ENCODE results near the gene BLOC1S2. TPM values are rescaled to one million over a fixed set of nuclear protein-coding genes. Genes with fewer than 3 reads are reported as not detected.
A peak's percentile ranks its signal among the peaks of the same experiment; 100 is the strongest.

The BLOC1S2 gene
- total and polyA plus RNA-seq, 2 of the 8 experiments (the other 6 are each of a cell fraction or from before 2014, with no cell fraction given) = 25.1 to 50.6 TPM

DNA sequence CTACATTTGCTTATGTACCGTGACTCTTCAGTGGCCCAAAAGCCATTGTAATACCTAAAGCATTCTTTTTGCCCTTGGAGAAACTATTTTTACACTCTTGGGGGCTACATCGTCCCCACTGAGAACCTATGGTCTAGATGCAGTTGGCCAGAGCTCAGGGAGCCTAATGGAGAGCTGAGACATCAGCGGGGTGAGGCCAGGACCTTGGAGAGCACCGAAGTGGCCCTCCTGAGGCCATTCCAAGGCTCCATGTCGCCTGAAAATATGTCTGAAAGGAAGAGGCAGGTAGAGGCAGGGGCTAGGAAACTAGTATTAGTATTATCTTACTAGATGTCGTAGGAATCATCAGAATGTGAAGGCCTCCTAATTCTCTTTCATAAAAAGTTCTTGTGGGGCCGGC lies 38.7 kb upstream of the BLOC1S2 start:
- H2BK20ac ChIP-seq (ENCODE audit: low read length) = no peak overlapping the region
- no peak overlapping the region for H4K8ac ChIP-seq (ENCODE audit: extremely low read depth, insufficient read depth, low read length)
- H2AFZ ChIP-seq (ENCODE audit: low read length) = no peak overlapping the region
- no peak overlapping the region for H2AK5ac ChIP-seq (ENCODE audit: low read depth, low read length)
- no peaks in the 10 kb centered on the region; a peak in 3 of 7 replicates for H3K27me3 ChIP-seq (replicated peaks in 1 of 4; ENCODE audit: control insufficient read depth in 3 of 4, extremely low read depth in 1 of 4, insufficient read depth in 3 of 4, low read length in 3 of 4)
- H4K20me1 ChIP-seq (replicated peaks in 1 of 2; ENCODE audit: control insufficient read depth in 1 of 2, insufficient read depth in 2 of 2, low read length in 2 of 2) = no peaks in the 10 kb centered on the region
- no peak overlapping the region for H2BK15ac ChIP-seq (ENCODE audit: low read length)
- H4K91ac ChIP-seq (replicated peaks; ENCODE audit: insufficient read length, low read length) = no peak overlapping the region
- H3K27ac ChIP-seq (ENCODE audit: low read depth, low read length) = no peak overlapping the region
- ChIA-PET CTCF (ENCODE audit: partially characterized antibody) (interaction anchor here (1.0 to 5.9 kb wide), 5 partner anchors 13 to 108 kb away, joined by 3 to 38 read pairs (median 9); no protein-coding TSS in a partner anchor), POLR2A (ENCODE audit: partially characterized antibody) (interaction anchor here (0.8 kb wide), 1 partner anchor 46 kb away, joined by 3 read pairs; no protein-coding TSS in a partner anchor)
- H3K56ac ChIP-seq (replicated peaks; ENCODE audit: insufficient read length, low read depth, low read length) = no peak overlapping the region
- no peaks in the 10 kb centered on the region for H3K23me2 ChIP-seq (ENCODE audit: low read depth, low read length)
- DNase-seq (ENCODE audit: low read depth in 1 of 2, low spot score in 2 of 2) = peak in 1 of 2 experiments; percentile 75
- H3K23ac ChIP-seq (ENCODE audit: insufficient read length) = no peak overlapping the region
- H4K5ac ChIP-seq (ENCODE audit: insufficient read length, low read depth, low read length) = no peak overlapping the region
- no peak overlapping the region for H2BK120ac ChIP-seq (replicated peaks; ENCODE audit: low read depth, low read length)
- H3K36me3 ChIP-seq (ENCODE audit: control insufficient read depth in 2 of 4, insufficient read depth in 4 of 4, low read length in 3 of 4) = no peaks in the 10 kb centered on the region
- no peak overlapping the region for H3K4ac ChIP-seq (replicated peaks; ENCODE audit: insufficient read length, low read depth, low read length)
- no peak overlapping the region for H3K4me2 ChIP-seq (ENCODE audit: insufficient read depth in 1 of 2, low read depth in 2 of 2, low read length in 2 of 2)
- no peak overlapping the region for H2BK5ac ChIP-seq (ENCODE audit: low read depth, low read length)
- H3K79me1 ChIP-seq (ENCODE audit: low read depth, low read length) = no peaks in the 10 kb centered on the region
- no peak overlapping the region for H2BK12ac ChIP-seq (ENCODE audit: low read depth, low read length)
- no peak overlapping the region for H3K14ac ChIP-seq (ENCODE audit: insufficient read length)
- H3K18ac ChIP-seq (ENCODE audit: extremely low read depth, low read length) = no peak overlapping the region
- WGBS, 2 experiments (ENCODE audit: extremely low coverage in 1 of 2, insufficient coverage in 1 of 2, insufficient read length in 1 of 2, insufficient replicate concordance in 2 of 2, low coverage in 1 of 2, low lambda C conversion rate in 2 of 2, missing lambda C conversion rate in 1 of 2) = 64% methylated on average over 7 of the region's 7 CpGs; no CpG with 5 or more reads in 1 of the 2 experiments
- no peaks in the 10 kb centered on the region for H3K9me3 ChIP-seq (ENCODE audit: insufficient read depth in 2 of 2, low read depth in 1 of 2, low read length in 1 of 2)
- peak; percentile 68 for FAIRE-seq
- no peaks in the 10 kb centered on the region for H3K79me2 ChIP-seq (ENCODE audit: control insufficient read depth in 1 of 2, insufficient read depth in 2 of 2, low read length in 2 of 2)
- H3K9ac ChIP-seq (replicated peaks in 1 of 4; ENCODE audit: extremely low read depth in 1 of 4, low read depth in 3 of 4, low read length in 3 of 4) = no peak overlapping the region
- no peaks in the 10 kb centered on the region for H3K4me1 ChIP-seq (replicated peaks in 1 of 4; ENCODE audit: control insufficient read depth in 3 of 4, insufficient read depth in 4 of 4, low read length in 3 of 4)
- H3K4me3 ChIP-seq (ENCODE audit: extremely low read depth in 1 of 4, insufficient read depth in 2 of 4, low read depth in 3 of 4, low read length in 4 of 4) = no peak overlapping the region
- TF ChIP-seq TBP (IDR thresholded peaks at IDR 0.05; ENCODE audit: low read depth, low read length) (no peak), CTBP2 (IDR thresholded peaks at IDR 0.05; ENCODE audit: borderline replicate concordance, insufficient read depth, insufficient read length, low read length) (no peak), SIN3A (conservative IDR thresholded peaks at IDR 0.05 in 1 of 2, IDR thresholded peaks at IDR 0.05 in 1 of 2; ENCODE audit: low read depth in 1 of 2, low read length in 2 of 2) (0 out of 4 replicates have a peak, but pooled peaks have one; percentile 34 to 63), GABPA (IDR thresholded peaks at IDR 0.05; ENCODE audit: borderline replicate concordance, insufficient read depth, low read length) (no peak), JUN (IDR thresholded peaks at IDR 0.05; ENCODE audit: low read depth, low read length) (no peak), YY1 (IDR thresholded peaks at IDR 0.05; ENCODE audit: low read depth, low read length) (peak; percentile 61; the same call in 1 of the 2 replicates), RFX5 (IDR thresholded peaks at IDR 0.05; ENCODE audit: borderline replicate concordance, low read depth, low read length) (no peak), TEAD4 (IDR thresholded peaks at IDR 0.05; ENCODE audit: low read depth, low read length) (0 out of 2 replicates have a peak, but pooled peaks have one; percentile 50)
